HEK293 (cell line): ENCODE results near the gene CNPY4.

ENCODE experiments used
- FEZF1 ChIP-seq: fragments of 450-650 bp; formaldehyde crosslinking; IDR thresholded peaks from 2 replicates; pipeline ENCODE4 v1.5.1; 2016; ENCODE audit warnings: missing biosample characterization, missing genetic modification characterization
- KLF10 ChIP-seq: fragments of 450-650 bp; IDR thresholded peaks from 2 replicates; pipeline ENCODE4 v1.5.1; 2018; ENCODE audit warnings: missing biosample characterization, mild to moderate bottlenecking, missing genetic modification characterization
- KLF8 ChIP-seq: fragments of 450-650 bp; formaldehyde crosslinking; IDR thresholded peaks from 2 replicates; pipeline ENCODE4 v1.5.1; 2016; ENCODE audit warnings: missing biosample characterization, missing genetic modification characterization
- SETDB1 ChIP-seq: IDR thresholded peaks from one replicate; pipeline ENCODE4 v1.6.1; 2017; ENCODE audit warnings: mild to moderate bottlenecking, low read length, moderate library complexity, mixed read lengths; ENCODE audit not compliant: insufficient read length
- SP7 ChIP-seq: fragments of 450-650 bp; formaldehyde crosslinking; IDR thresholded peaks from 2 replicates; pipeline ENCODE4 v1.5.1; 2016; ENCODE audit warnings: missing biosample characterization, missing genetic modification characterization
- YY1 ChIP-seq: fragments of 450-650 bp; formaldehyde crosslinking; IDR thresholded peaks from 2 replicates; pipeline ENCODE4 v1.5.1; 2018; ENCODE audit warnings: missing biosample characterization, missing genetic modification characterization
- ZEB2 ChIP-seq: fragments of 450-650 bp; formaldehyde crosslinking; IDR thresholded peaks from 2 replicates; pipeline ENCODE4 v1.5.1; 2016; ENCODE audit warnings: missing biosample characterization, missing genetic modification characterization
- ZFP3 ChIP-seq: fragments of 450-650 bp; formaldehyde crosslinking; IDR thresholded peaks from 2 replicates; pipeline ENCODE4 v1.5.1; 2016; ENCODE audit warnings: low read depth, missing biosample characterization, missing genetic modification characterization
- ZFP69B ChIP-seq: fragments of 450-650 bp; formaldehyde crosslinking; IDR thresholded peaks from 2 replicates; pipeline ENCODE4 v1.5.1; 2016; ENCODE audit warnings: missing biosample characterization, missing genetic modification characterization
- ZNF157 ChIP-seq: fragments of 450-650 bp; formaldehyde crosslinking; IDR thresholded peaks from 2 replicates; pipeline ENCODE4 v1.5.1; 2016; ENCODE audit warnings: missing biosample characterization, missing genetic modification characterization
- ZNF214 ChIP-seq: fragments of 450-650 bp; formaldehyde crosslinking; IDR thresholded peaks from 2 replicates; pipeline ENCODE4 v1.5.1; 2017; ENCODE audit warnings: missing biosample characterization, mild to moderate bottlenecking, missing genetic modification characterization, borderline replicate concordance
- ZNF223 ChIP-seq: fragments of 450-650 bp; formaldehyde crosslinking; IDR thresholded peaks from 2 replicates; pipeline ENCODE4 v1.5.1; 2016; ENCODE audit warnings: missing biosample characterization, missing genetic modification characterization
- ZNF366 ChIP-seq: fragments of 450-650 bp; formaldehyde crosslinking; conservative IDR thresholded peaks from 2 replicates; pipeline ENCODE4 v1.5.1; 2016; ENCODE audit warnings: missing biosample characterization, missing genetic modification characterization
- ZNF416 ChIP-seq: fragments of 450-650 bp; formaldehyde crosslinking; IDR thresholded peaks from 2 replicates; pipeline ENCODE4 v1.5.1; 2016; ENCODE audit warnings: missing biosample characterization, missing genetic modification characterization
- ZNF549 ChIP-seq: fragments of 450-650 bp; IDR thresholded peaks from 2 replicates; pipeline ENCODE4 v1.5.1; 2018; ENCODE audit warnings: missing biosample characterization, missing genetic modification characterization, mild to moderate bottlenecking, inconsistent platforms, moderate library complexity
- ZNF585B ChIP-seq: fragments of 450-650 bp; formaldehyde crosslinking; IDR thresholded peaks from 2 replicates; pipeline ENCODE4 v1.5.1; 2016; ENCODE audit warnings: missing biosample characterization, missing genetic modification characterization
- ZNF596 ChIP-seq: fragments of 450-650 bp; IDR thresholded peaks from 2 replicates; pipeline ENCODE4 v1.5.0; 2018; ENCODE audit warnings: missing biosample characterization, mild to moderate bottlenecking, missing genetic modification characterization, moderate library complexity
- ZNF624 ChIP-seq: fragments of 450-650 bp; formaldehyde crosslinking; IDR thresholded peaks from 2 replicates; pipeline ENCODE4 v1.5.1; 2017; ENCODE audit warnings: missing biosample characterization, missing genetic modification characterization
- ZNF707 ChIP-seq: fragments of 450-650 bp; formaldehyde crosslinking; IDR thresholded peaks from 2 replicates; pipeline ENCODE4 v1.5.1; 2016; ENCODE audit warnings: missing biosample characterization, missing genetic modification characterization
- ZNF785 ChIP-seq: fragments of 450-650 bp; formaldehyde crosslinking; IDR thresholded peaks from 2 replicates; pipeline ENCODE4 v1.5.1; 2016; ENCODE audit warnings: missing biosample characterization, missing genetic modification characterization
- ZNF792 ChIP-seq: fragments of 450-650 bp; formaldehyde crosslinking; IDR thresholded peaks from 2 replicates; pipeline ENCODE4 v1.5.1; 2016; ENCODE audit warnings: missing biosample characterization, missing genetic modification characterization
- TF ChIP-seq, protein P1 (sequence below): fragments of 450-650 bp; formaldehyde crosslinking; conservative IDR thresholded peaks from 2 replicates; pipeline ENCODE4 v1.5.1; 2016; ENCODE audit warnings: low read depth, missing biosample characterization, missing genetic modification characterization
- TF ChIP-seq, protein P2 (sequence below): fragments of 450-650 bp; formaldehyde crosslinking; IDR thresholded peaks from 2 replicates; pipeline ENCODE4 v1.5.1; 2016; ENCODE audit warnings: missing biosample characterization, missing genetic modification characterization
- TF ChIP-seq, protein P3 (sequence below): fragments of 450-650 bp; formaldehyde crosslinking; conservative IDR thresholded peaks from 2 replicates; pipeline ENCODE4 v1.5.1; 2016; ENCODE audit warnings: low read depth, missing biosample characterization, missing genetic modification characterization
- TF ChIP-seq, protein P4 (sequence below): fragments of 450-650 bp; formaldehyde crosslinking; optimal IDR thresholded peaks from 2 replicates; pipeline ENCODE3; 2016; ENCODE audit warnings: missing biosample characterization, mild to moderate bottlenecking, missing genetic modification characterization
- TF ChIP-seq, protein P5 (sequence below): fragments of 450-650 bp; formaldehyde crosslinking; IDR thresholded peaks from 2 replicates; pipeline ENCODE4 v1.5.1; 2016; ENCODE audit warnings: missing biosample characterization, missing genetic modification characterization, low read depth

Gene CNPY4

GRCh38 chr7:100088621-100089457 lies 30.6 kb upstream of the CNPY4 start, which contains the start of gene COPS6 (continued):
- no peak for TF ChIP-seq ZNF214
- peak; percentile 96 for TF ChIP-seq YY1
- no peak for TF ChIP-seq SETDB1
- no peak for TF ChIP-seq ZNF792
- TF ChIP-seq ZNF624: no peak
- no peak for TF ChIP-seq ZNF157 (tag by site-specific recombination)
- TF ChIP-seq SP7 (tag by site-specific recombination): peak; percentile 73
- no peak for TF ChIP-seq ZNF785 (tag by site-specific recombination)
- TF ChIP-seq ZNF585B (tag by site-specific recombination): no peak
- TF ChIP-seq ZFP3 (tag by site-specific recombination): no peak
- TF ChIP-seq, protein P1, sequence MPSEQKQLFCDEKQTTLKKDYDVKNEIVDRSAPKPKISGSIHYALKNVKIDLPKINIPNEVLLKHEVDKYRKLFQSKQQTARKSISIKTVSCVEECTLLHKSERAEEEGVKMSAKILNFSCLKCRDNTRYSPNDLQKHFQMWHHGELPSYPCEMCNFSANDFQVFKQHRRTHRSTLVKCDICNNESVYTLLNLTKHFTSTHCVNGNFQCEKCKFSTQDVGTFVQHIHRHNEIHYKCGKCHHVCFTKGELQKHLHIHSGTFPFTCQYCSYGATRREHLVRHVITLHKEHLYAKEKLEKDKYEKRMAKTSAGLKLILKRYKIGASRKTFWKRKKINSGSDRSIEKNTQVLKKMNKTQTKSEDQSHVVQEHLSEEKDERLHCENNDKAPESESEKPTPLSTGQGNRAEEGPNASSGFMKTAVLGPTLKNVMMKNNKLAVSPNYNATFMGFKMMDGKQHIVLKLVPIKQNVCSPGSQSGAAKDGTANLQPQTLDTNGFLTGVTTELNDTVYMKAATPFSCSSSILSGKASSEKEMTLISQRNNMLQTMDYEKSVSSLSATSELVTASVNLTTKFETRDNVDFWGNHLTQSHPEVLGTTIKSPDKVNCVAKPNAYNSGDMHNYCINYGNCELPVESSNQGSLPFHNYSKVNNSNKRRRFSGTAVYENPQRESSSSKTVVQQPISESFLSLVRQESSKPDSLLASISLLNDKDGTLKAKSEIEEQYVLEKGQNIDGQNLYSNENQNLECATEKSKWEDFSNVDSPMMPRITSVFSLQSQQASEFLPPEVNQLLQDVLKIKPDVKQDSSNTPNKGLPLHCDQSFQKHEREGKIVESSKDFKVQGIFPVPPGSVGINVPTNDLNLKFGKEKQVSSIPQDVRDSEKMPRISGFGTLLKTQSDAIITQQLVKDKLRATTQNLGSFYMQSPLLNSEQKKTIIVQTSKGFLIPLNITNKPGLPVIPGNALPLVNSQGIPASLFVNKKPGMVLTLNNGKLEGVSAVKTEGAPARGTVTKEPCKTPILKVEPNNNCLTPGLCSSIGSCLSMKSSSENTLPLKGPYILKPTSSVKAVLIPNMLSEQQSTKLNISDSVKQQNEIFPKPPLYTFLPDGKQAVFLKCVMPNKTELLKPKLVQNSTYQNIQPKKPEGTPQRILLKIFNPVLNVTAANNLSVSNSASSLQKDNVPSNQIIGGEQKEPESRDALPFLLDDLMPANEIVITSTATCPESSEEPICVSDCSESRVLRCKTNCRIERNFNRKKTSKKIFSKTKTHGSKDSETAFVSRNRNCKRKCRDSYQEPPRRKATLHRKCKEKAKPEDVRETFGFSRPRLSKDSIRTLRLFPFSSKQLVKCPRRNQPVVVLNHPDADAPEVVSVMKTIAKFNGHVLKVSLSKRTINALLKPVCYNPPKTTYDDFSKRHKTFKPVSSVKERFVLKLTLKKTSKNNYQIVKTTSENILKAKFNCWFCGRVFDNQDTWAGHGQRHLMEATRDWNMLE (tag by site-specific recombination): peak; percentile 20; the same call in 1 of the 2 replicates
- peak; percentile 28 for TF ChIP-seq ZNF366 (tag by site-specific recombination)
- TF ChIP-seq ZNF596 (tag by site-specific recombination): no peak; the same call in 1 of the 2 replicates
- no peak for TF ChIP-seq ZNF416
- TF ChIP-seq, protein P2, sequence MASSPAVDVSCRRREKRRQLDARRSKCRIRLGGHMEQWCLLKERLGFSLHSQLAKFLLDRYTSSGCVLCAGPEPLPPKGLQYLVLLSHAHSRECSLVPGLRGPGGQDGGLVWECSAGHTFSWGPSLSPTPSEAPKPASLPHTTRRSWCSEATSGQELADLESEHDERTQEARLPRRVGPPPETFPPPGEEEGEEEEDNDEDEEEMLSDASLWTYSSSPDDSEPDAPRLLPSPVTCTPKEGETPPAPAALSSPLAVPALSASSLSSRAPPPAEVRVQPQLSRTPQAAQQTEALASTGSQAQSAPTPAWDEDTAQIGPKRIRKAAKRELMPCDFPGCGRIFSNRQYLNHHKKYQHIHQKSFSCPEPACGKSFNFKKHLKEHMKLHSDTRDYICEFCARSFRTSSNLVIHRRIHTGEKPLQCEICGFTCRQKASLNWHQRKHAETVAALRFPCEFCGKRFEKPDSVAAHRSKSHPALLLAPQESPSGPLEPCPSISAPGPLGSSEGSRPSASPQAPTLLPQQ (tag by site-specific recombination): peak; percentile 85
- peak; percentile 65; the same call in 1 of the 2 replicates for TF ChIP-seq KLF8 (tag by site-specific recombination)
- peak; percentile 96 for TF ChIP-seq ZEB2 (tag by site-specific recombination)
- no peak for TF ChIP-seq ZNF549 (tag by site-specific recombination)
- peak; percentile 81 for TF ChIP-seq KLF10 (tag by site-specific recombination)
- TF ChIP-seq, protein P3, sequence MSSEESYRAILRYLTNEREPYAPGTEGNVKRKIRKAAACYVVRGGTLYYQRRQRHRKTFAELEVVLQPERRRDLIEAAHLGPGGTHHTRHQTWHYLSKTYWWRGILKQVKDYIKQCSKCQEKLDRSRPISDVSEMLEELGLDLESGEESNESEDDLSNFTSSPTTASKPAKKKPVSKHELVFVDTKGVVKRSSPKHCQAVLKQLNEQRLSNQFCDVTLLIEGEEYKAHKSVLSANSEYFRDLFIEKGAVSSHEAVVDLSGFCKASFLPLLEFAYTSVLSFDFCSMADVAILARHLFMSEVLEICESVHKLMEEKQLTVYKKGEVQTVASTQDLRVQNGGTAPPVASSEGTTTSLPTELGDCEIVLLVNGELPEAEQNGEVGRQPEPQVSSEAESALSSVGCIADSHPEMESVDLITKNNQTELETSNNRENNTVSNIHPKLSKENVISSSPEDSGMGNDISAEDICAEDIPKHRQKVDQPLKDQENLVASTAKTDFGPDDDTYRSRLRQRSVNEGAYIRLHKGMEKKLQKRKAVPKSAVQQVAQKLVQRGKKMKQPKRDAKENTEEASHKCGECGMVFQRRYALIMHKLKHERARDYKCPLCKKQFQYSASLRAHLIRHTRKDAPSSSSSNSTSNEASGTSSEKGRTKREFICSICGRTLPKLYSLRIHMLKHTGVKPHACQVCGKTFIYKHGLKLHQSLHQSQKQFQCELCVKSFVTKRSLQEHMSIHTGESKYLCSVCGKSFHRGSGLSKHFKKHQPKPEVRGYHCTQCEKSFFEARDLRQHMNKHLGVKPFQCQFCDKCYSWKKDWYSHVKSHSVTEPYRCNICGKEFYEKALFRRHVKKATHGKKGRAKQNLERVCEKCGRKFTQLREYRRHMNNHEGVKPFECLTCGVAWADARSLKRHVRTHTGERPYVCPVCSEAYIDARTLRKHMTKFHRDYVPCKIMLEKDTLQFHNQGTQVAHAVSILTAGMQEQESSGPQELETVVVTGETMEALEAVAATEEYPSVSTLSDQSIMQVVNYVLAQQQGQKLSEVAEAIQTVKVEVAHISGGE (tag by site-specific recombination): peak; percentile 77
- TF ChIP-seq ZNF707: no peak
- peak; percentile 78 for TF ChIP-seq ZFP69B
- TF ChIP-seq, protein P4, sequence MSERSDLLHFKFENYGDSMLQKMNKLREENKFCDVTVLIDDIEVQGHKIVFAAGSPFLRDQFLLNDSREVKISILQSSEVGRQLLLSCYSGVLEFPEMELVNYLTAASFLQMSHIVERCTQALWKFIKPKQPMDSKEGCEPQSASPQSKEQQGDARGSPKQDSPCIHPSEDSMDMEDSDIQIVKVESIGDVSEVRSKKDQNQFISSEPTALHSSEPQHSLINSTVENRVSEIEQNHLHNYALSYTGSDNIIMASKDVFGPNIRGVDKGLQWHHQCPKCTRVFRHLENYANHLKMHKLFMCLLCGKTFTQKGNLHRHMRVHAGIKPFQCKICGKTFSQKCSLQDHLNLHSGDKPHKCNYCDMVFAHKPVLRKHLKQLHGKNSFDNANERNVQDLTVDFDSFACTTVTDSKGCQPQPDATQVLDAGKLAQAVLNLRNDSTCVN (tag by site-specific recombination): peak; percentile 84
- TF ChIP-seq, protein P5, sequence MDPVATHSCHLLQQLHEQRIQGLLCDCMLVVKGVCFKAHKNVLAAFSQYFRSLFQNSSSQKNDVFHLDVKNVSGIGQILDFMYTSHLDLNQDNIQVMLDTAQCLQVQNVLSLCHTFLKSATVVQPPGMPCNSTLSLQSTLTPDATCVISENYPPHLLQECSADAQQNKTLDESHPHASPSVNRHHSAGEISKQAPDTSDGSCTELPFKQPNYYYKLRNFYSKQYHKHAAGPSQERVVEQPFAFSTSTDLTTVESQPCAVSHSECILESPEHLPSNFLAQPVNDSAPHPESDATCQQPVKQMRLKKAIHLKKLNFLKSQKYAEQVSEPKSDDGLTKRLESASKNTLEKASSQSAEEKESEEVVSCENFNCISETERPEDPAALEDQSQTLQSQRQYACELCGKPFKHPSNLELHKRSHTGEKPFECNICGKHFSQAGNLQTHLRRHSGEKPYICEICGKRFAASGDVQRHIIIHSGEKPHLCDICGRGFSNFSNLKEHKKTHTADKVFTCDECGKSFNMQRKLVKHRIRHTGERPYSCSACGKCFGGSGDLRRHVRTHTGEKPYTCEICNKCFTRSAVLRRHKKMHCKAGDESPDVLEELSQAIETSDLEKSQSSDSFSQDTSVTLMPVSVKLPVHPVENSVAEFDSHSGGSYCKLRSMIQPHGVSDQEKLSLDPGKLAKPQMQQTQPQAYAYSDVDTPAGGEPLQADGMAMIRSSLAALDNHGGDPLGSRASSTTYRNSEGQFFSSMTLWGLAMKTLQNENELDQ: no peak
- TF ChIP-seq FEZF1: no peak
- TF ChIP-seq ZNF223 (tag by site-specific recombination): no peak
